Stimulated activated CD8-positive, alpha-beta memory T cell treated with anti-CD3 and anti-CD28 coated beads, Interleukin-7, amount 100 ng/mL, for 24 hours (primary cell): ENCODE measurements around the gene TENM4.

ENCODE experiments used
- DNase-seq: peaks from one replicate; pipeline ENCODE4 v3.0.0-alpha.2; 2020; ENCODE audit warnings: low read depth

Gene TENM4

GRCh38 chr11:79174045-79175008, 266.5 kb downstream of the TENM4 start:
- no peak for DNase-seq

- DNase-seq, result no peak
Observed at GRCh38 chr11:79173615-79174014, 267.2 kb downstream of the TENM4 start.

- DNase-seq, result no peak
Observed at GRCh38 chr11:79170321-79170720, 270.5 kb downstream of the TENM4 start.

- no peak for DNase-seq
Observed at GRCh38 chr11:79168530-79169110, 272.2 kb downstream of the TENM4 start.

GRCh38 chr11:79167510-79168188, 273.2 kb downstream of the TENM4 start:
- DNase-seq, result no peak

GRCh38 chr11:79165908-79166307, 274.9 kb downstream of the TENM4 start:
- DNase-seq, result no peak

- no peak for DNase-seq
Observed at GRCh38 chr11:79160791-79161403, 279.9 kb downstream of the TENM4 start.

- no peak for DNase-seq
Observed at GRCh38 chr11:79159657-79160450, 281.0 kb downstream of the TENM4 start.

GRCh38 chr11:79157738-79158137, 283.1 kb downstream of the TENM4 start:
- no peak for DNase-seq

GRCh38 chr11:79156031-79156430, 284.8 kb downstream of the TENM4 start:
- no peak for DNase-seq

- DNase-seq, result no peak
Observed at GRCh38 chr11:79155237-79155636, 285.6 kb downstream of the TENM4 start.

- no peak for DNase-seq
Observed at GRCh38 chr11:79152511-79152910, 288.3 kb downstream of the TENM4 start.

GRCh38 chr11:79151396-79151795, 289.4 kb downstream of the TENM4 start:
- no peak for DNase-seq

- DNase-seq, result no peak
Observed at GRCh38 chr11:79150966-79151365, 289.9 kb downstream of the TENM4 start.

GRCh38 chr11:79150320-79150719, 290.5 kb downstream of the TENM4 start:
- no peak for DNase-seq

- DNase-seq, result no peak
Observed at GRCh38 chr11:79147731-79148130, 293.1 kb downstream of the TENM4 start.

GRCh38 chr11:79147011-79147410, 293.8 kb downstream of the TENM4 start:
- DNase-seq, result no peak

- no peak for DNase-seq
Observed at GRCh38 chr11:79139900-79140299, 300.9 kb downstream of the TENM4 start.

- DNase-seq, result no peak
Observed at GRCh38 chr11:79129702-79130101, 311.1 kb downstream of the TENM4 start.

GRCh38 chr11:79128291-79128690, 312.5 kb downstream of the TENM4 start:
- no peak for DNase-seq

- DNase-seq, result no peak
Observed at GRCh38 chr11:79122759-79123158, 318.1 kb downstream of the TENM4 start.

- DNase-seq, result no peak
Observed at GRCh38 chr11:79121351-79121750, 319.5 kb downstream of the TENM4 start.
